Testis (tissue), 2 donors: ENCODE measurements around the gene WDR19.

Experiments
- POLR2A ChIP-seq: fragments of 450-650 bp; IDR thresholded peaks from one replicate; pipeline ENCODE4 v1.6.1; 2017; ENCODE audit warnings: antibody characterized with exemption, mild to moderate bottlenecking, moderate library complexity
- TF ChIP-seq, protein P1 (sequence below), 3 experiments: fragments of 450-650 bp in 2 of 3; fragments of 200-600 bp in 1 of 3; sonication (generic) in 1 of 3; IDR thresholded peaks; one replicate each; pipeline ENCODE4 v1.5.1; 2016 to 2019; ENCODE audit warnings: antibody characterized with exemption in 3 of 3, mild to moderate bottlenecking in 2 of 3, moderate library complexity in 1 of 3

GRCh38 chr4:39259571-39260330, 77.4 kb downstream of the WDR19 start:
- no peak for TF ChIP-seq POLR2A
- TF ChIP-seq, protein P1, sequence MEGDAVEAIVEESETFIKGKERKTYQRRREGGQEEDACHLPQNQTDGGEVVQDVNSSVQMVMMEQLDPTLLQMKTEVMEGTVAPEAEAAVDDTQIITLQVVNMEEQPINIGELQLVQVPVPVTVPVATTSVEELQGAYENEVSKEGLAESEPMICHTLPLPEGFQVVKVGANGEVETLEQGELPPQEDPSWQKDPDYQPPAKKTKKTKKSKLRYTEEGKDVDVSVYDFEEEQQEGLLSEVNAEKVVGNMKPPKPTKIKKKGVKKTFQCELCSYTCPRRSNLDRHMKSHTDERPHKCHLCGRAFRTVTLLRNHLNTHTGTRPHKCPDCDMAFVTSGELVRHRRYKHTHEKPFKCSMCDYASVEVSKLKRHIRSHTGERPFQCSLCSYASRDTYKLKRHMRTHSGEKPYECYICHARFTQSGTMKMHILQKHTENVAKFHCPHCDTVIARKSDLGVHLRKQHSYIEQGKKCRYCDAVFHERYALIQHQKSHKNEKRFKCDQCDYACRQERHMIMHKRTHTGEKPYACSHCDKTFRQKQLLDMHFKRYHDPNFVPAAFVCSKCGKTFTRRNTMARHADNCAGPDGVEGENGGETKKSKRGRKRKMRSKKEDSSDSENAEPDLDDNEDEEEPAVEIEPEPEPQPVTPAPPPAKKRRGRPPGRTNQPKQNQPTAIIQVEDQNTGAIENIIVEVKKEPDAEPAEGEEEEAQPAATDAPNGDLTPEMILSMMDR (IDR thresholded peaks at IDR 0.05): no peak
